Tibial nerve (tissue), 4 donors: ENCODE data around the gene CCN2.

ENCODE experiments used
- EP300 ChIP-seq, 2 donors: sonication (generic); formaldehyde crosslinking; IDR thresholded peaks; one replicate each; pipeline ENCODE4 v1.6.1; 2017; ENCODE audit warnings: antibody characterized with exemption in 2 of 2, mild to moderate bottlenecking in 1 of 2
- POLR2A ChIP-seq, 2 donors: fragments of 450-650 bp; IDR thresholded peaks; one replicate each; pipeline ENCODE4 v1.6.1; 2017; ENCODE audit warnings: antibody characterized with exemption in 2 of 2, mild to moderate bottlenecking in 2 of 2, moderate library complexity in 2 of 2
- TF ChIP-seq, protein P1 (sequence below), 5 experiments: fragments of 200-600 bp in 3 of 5; fragments of 450-650 bp in 2 of 5; sonication (generic) in 3 of 5; IDR thresholded peaks; one replicate each; pipeline ENCODE4 v1.5.1; 2016 to 2019; ENCODE audit warnings: antibody characterized with exemption in 5 of 5, mild to moderate bottlenecking in 3 of 5, moderate library complexity in 2 of 5

DNA sequence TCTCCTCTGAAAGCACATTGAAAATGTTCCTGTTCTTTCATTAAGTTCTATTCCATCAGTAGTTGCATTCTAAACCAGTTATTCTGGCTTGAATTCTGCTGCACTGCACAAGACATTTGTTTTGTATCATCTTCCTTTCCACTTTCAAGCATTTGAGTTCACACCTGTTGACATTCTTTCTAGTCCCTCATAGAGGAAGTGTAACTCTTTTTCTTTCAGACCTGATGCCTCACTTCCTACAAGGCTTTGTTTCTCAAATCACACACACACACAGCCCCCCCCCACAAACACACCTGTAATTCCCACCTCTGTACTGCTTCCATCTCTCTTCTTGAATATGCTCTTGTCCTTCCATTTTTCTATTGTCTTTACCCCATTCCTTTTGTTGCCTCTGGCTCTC, 50.9 kb downstream of the CCN2 start:
- TF ChIP-seq, protein P1, sequence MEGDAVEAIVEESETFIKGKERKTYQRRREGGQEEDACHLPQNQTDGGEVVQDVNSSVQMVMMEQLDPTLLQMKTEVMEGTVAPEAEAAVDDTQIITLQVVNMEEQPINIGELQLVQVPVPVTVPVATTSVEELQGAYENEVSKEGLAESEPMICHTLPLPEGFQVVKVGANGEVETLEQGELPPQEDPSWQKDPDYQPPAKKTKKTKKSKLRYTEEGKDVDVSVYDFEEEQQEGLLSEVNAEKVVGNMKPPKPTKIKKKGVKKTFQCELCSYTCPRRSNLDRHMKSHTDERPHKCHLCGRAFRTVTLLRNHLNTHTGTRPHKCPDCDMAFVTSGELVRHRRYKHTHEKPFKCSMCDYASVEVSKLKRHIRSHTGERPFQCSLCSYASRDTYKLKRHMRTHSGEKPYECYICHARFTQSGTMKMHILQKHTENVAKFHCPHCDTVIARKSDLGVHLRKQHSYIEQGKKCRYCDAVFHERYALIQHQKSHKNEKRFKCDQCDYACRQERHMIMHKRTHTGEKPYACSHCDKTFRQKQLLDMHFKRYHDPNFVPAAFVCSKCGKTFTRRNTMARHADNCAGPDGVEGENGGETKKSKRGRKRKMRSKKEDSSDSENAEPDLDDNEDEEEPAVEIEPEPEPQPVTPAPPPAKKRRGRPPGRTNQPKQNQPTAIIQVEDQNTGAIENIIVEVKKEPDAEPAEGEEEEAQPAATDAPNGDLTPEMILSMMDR (IDR thresholded peaks at IDR 0.05) = no peak
- TF ChIP-seq POLR2A (IDR thresholded peaks at IDR 0.05) (no peak), EP300 (IDR thresholded peaks at IDR 0.05) (no peak)
